Stimulated activated naive CD8-positive, alpha-beta T cell treated with anti-CD3 and anti-CD28 coated beads, Interleukin-15, amount 100 ng/mL, for 72 hours (primary cell): ENCODE measurements around the gene TESMIN.

Experiments used
- ATAC-seq: fragments of 150-1000 bp; cut with Tn5 transposase; 2 replicates; pipeline ENCODE4 v1.10.0; 2021; ENCODE audit warnings: mild to moderate bottlenecking, moderate library complexity
- DNase-seq, 2 donors: peaks; one replicate each; pipeline ENCODE4 v3.0.0; 2021 to 2022
- H3K27ac Mint-ChIP-seq, 2 donors: one replicate each; pipeline ENCODE4 v1.8.0; 2022; ENCODE audit warnings: mild to moderate bottlenecking in 2 of 2, mixed read lengths in 2 of 2, moderate library complexity in 2 of 2
- H3K27me3 Mint-ChIP-seq: one replicate; pipeline ENCODE4 v1.8.0; 2022; ENCODE audit warnings: mixed read lengths
- H3K4me1 Mint-ChIP-seq: one replicate; pipeline ENCODE4 v1.8.0; 2022; ENCODE audit warnings: mild to moderate bottlenecking, mixed read lengths
- H3K4me3 Mint-ChIP-seq, 2 donors: one replicate each; pipeline ENCODE4 v1.8.0; 2022; ENCODE audit warnings: mild to moderate bottlenecking in 2 of 2, mixed read lengths in 2 of 2, moderate library complexity in 1 of 2
- H3K9me3 Mint-ChIP-seq, 2 donors: one replicate each; pipeline ENCODE4 v1.8.0; 2022; ENCODE audit warnings: mixed read lengths in 2 of 2

TESMIN gene

GRCh38 chr11:68667511-68668500, 83.5 kb downstream of the TESMIN start:
- no peak overlapping the region for H3K4me3 Mint-ChIP-seq
- H3K27me3 Mint-ChIP-seq = peaks cover 10% of the 10 kb centered on the region
- no peak overlapping the region for H3K27ac Mint-ChIP-seq
- H3K4me1 Mint-ChIP-seq = no peaks in the 10 kb centered on the region
- no peaks in the 10 kb centered on the region for H3K9me3 Mint-ChIP-seq
- DNase-seq = no peak
- ATAC-seq = no peak

- H3K27me3 Mint-ChIP-seq = peaks cover 19% of the 10 kb centered on the region
- no peak for DNase-seq
- no peaks in the 10 kb centered on the region for H3K4me1 Mint-ChIP-seq
- no peak overlapping the region for H3K27ac Mint-ChIP-seq
- no peak for ATAC-seq
- H3K4me3 Mint-ChIP-seq = no peak overlapping the region
- H3K9me3 Mint-ChIP-seq = no peaks in the 10 kb centered on the region
Measured at GRCh38 chr11:68666849-68667248, 84.5 kb downstream of the TESMIN start.

GRCh38 chr11:68665436-68665835, 85.9 kb downstream of the TESMIN start:
- peaks cover 31% of the 10 kb centered on the region for H3K27me3 Mint-ChIP-seq
- H3K27ac Mint-ChIP-seq = no peak overlapping the region
- H3K9me3 Mint-ChIP-seq = no peaks in the 10 kb centered on the region
- DNase-seq (no peak), ATAC-seq (no peak)
- H3K4me3 Mint-ChIP-seq = no peak overlapping the region
- H3K4me1 Mint-ChIP-seq = no peaks in the 10 kb centered on the region

GRCh38 chr11:68664906-68665305, 86.4 kb downstream of the TESMIN start:
- Mint-ChIP-seq H3K4me1 (no peaks in the 10 kb centered on the region), H3K27ac (no peak overlapping the region), H3K4me3 (no peak overlapping the region), H3K9me3 (no peaks in the 10 kb centered on the region), H3K27me3 (peaks cover 35% of the 10 kb centered on the region)
- ATAC-seq (no peak), DNase-seq (no peak)

- no peak for ATAC-seq
- Mint-ChIP-seq H3K27me3 (peaks cover 35% of the 10 kb centered on the region), H3K9me3 (no peaks in the 10 kb centered on the region), H3K4me1 (no peaks in the 10 kb centered on the region), H3K27ac (no peak overlapping the region), H3K4me3 (no peak overlapping the region)
- DNase-seq = no peak
Measured at GRCh38 chr11:68664141-68664540, 87.2 kb downstream of the TESMIN start.

GRCh38 chr11:68663482-68664010, 87.8 kb downstream of the TESMIN start:
- Mint-ChIP-seq H3K27ac (no peak overlapping the region), H3K27me3 (peaks cover 35% of the 10 kb centered on the region), H3K9me3 (no peaks in the 10 kb centered on the region), H3K4me3 (no peak overlapping the region), H3K4me1 (no peaks in the 10 kb centered on the region)
- DNase-seq (no peak), ATAC-seq (no peak)

- no peak overlapping the region for H3K4me3 Mint-ChIP-seq
- DNase-seq (no peak), ATAC-seq (no peak)
- no peaks in the 10 kb centered on the region for H3K4me1 Mint-ChIP-seq
- no peak overlapping the region for H3K27ac Mint-ChIP-seq
- H3K9me3 Mint-ChIP-seq = no peaks in the 10 kb centered on the region
- peaks cover 35% of the 10 kb centered on the region for H3K27me3 Mint-ChIP-seq
Measured at GRCh38 chr11:68661697-68662603, 89.4 kb downstream of the TESMIN start.

- H3K4me3 Mint-ChIP-seq = no peak overlapping the region
- H3K4me1 Mint-ChIP-seq = no peaks in the 10 kb centered on the region
- no peak for ATAC-seq
- no peaks in the 10 kb centered on the region for H3K9me3 Mint-ChIP-seq
- DNase-seq = no peak
- H3K27ac Mint-ChIP-seq = no peak overlapping the region
- peaks cover 35% of the 10 kb centered on the region for H3K27me3 Mint-ChIP-seq
Measured at GRCh38 chr11:68661014-68661413, 90.3 kb downstream of the TESMIN start.

GRCh38 chr11:68660066-68660810, 91.1 kb downstream of the TESMIN start:
- no peaks in the 10 kb centered on the region for H3K9me3 Mint-ChIP-seq
- no peaks in the 10 kb centered on the region for H3K4me1 Mint-ChIP-seq
- no peak overlapping the region for H3K27ac Mint-ChIP-seq
- H3K4me3 Mint-ChIP-seq = no peak overlapping the region
- H3K27me3 Mint-ChIP-seq = peaks cover 35% of the 10 kb centered on the region
- no peak for DNase-seq
- no peak for ATAC-seq

GRCh38 chr11:68659158-68659921, 92.0 kb downstream of the TESMIN start:
- DNase-seq (no peak), ATAC-seq (no peak)
- Mint-ChIP-seq H3K4me1 (no peaks in the 10 kb centered on the region), H3K27me3 (peaks cover 27% of the 10 kb centered on the region), H3K9me3 (no peaks in the 10 kb centered on the region), H3K27ac (no peak overlapping the region), H3K4me3 (no peak overlapping the region)

- no peaks in the 10 kb centered on the region for H3K9me3 Mint-ChIP-seq
- H3K4me1 Mint-ChIP-seq = no peaks in the 10 kb centered on the region
- H3K27ac Mint-ChIP-seq = no peak overlapping the region
- no peak for ATAC-seq
- H3K27me3 Mint-ChIP-seq = peaks cover 25% of the 10 kb centered on the region
- H3K4me3 Mint-ChIP-seq = no peak overlapping the region
- DNase-seq = no peak
Measured at GRCh38 chr11:68658661-68659060, 92.7 kb downstream of the TESMIN start.

- no peak overlapping the region for H3K4me3 Mint-ChIP-seq
- H3K27ac Mint-ChIP-seq = no peak overlapping the region
- H3K4me1 Mint-ChIP-seq = no peaks in the 10 kb centered on the region
- peaks cover 25% of the 10 kb centered on the region for H3K27me3 Mint-ChIP-seq
- no peak for DNase-seq
- no peak for ATAC-seq
- H3K9me3 Mint-ChIP-seq = no peaks in the 10 kb centered on the region
Measured at GRCh38 chr11:68658097-68658496, 93.2 kb downstream of the TESMIN start.
